Thoracic aorta (tissue), 2 donors: Measurements from ENCODE around the gene ABCA1. TPM values are rescaled to one million over a fixed set of nuclear protein-coding genes. Genes with fewer than 3 reads are reported as not detected.

ENCODE experiments used
- ATAC-seq: fragments of 150-250 bp; one replicate; pipeline ENCODE4 v1.8.0; 2017; ENCODE audit warnings: low read depth; ENCODE audit not compliant: insufficient number of reproducible peaks, low FRiP score
- DNase-seq: peaks from one replicate; pipeline ENCODE4 v3.0.0-alpha.2; 2020; ENCODE audit warnings: low spot score
- H3K27ac ChIP-seq, 2 donors: fragments of 200-600 bp; sonication (generic); 1 replicate in 1 of 2; 2 replicates in 1 of 2; pipeline ENCODE4 v1.5.1; 2016; ENCODE audit warnings: mild to moderate bottlenecking in 2 of 2, moderate library complexity in 2 of 2
- H3K27me3 ChIP-seq: fragments of 200-600 bp; sonication (generic); replicated peaks from 2 replicates; pipeline ENCODE4 v1.6.0; 2016; ENCODE audit warnings: mild to moderate bottlenecking; ENCODE audit not compliant: insufficient read depth
- H3K36me3 ChIP-seq: fragments of 200-600 bp; sonication (generic); one replicate; pipeline ENCODE4 v1.5.1; 2016
- H3K4me1 ChIP-seq, 2 donors: fragments of 200-600 bp; sonication (generic); 1 replicate in 1 of 2; 2 replicates in 1 of 2; pipeline versions ENCODE4 v1.5.1 to v1.6.0; 2016; ENCODE audit warnings: low read depth in 2 of 2, mild to moderate bottlenecking in 1 of 2; ENCODE audit not compliant: control insufficient read depth in 1 of 2
- H3K4me3 ChIP-seq: fragments of 200-600 bp; sonication (generic); 2 replicates; pipeline ENCODE4 v1.5.1; 2016; ENCODE audit warnings: mild to moderate bottlenecking
- H3K9me3 ChIP-seq: fragments of 200-600 bp; sonication (generic); 2 replicates; pipeline ENCODE4 v1.5.1; 2016
- total RNA-seq, 2 donors: library from RNA; depleted of rRNA; stranded (reverse); fragments of >200 nt; gene quantifications; one replicate each; pipeline versions ENCODE4 v1.1.0 to v1.2.3, GENCODE V29; 2016
- TF ChIP-seq, protein P1 (sequence below): fragments of 200-600 bp; sonication (generic); IDR thresholded peaks from one replicate; pipeline ENCODE4 v1.5.1; 2019; ENCODE audit warnings: antibody characterized with exemption

The ABCA1 gene
- total RNA-seq, 2 donors from 2014 or later = 48.1 to 79.7 TPM

DNA sequence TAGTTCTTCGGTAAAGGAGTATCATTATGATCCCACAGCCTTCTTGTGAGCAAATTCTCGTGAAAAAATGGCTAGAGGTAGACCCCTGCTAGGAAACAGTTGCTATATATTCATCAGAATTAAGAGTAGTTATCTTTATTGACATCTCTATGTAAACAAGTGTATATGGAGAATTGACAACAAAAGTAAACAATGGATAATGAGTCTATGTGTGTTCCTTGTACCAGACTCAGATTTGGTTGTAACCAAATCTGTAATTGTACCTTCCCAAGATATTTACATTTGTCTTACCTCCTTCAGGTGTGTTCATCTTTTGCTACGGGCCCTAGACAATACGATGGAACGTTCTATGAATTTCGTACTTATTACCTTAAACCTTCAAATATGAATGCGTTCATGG is 161.9 kb downstream of the ABCA1 start:
- Histone ChIP-seq H3K27me3 (no peaks in the 10 kb centered on the region), H3K4me1 (peaks cover 9 to 13% of the 10 kb centered on the region in 2 donors), H3K4me3 (no peak overlapping the region), H3K36me3 (no peaks in the 10 kb centered on the region), H3K27ac (no peak overlapping the region), H3K9me3 (no peaks in the 10 kb centered on the region)
- ATAC-seq (no peak), DNase-seq (no peak)
- TF ChIP-seq, protein P1, sequence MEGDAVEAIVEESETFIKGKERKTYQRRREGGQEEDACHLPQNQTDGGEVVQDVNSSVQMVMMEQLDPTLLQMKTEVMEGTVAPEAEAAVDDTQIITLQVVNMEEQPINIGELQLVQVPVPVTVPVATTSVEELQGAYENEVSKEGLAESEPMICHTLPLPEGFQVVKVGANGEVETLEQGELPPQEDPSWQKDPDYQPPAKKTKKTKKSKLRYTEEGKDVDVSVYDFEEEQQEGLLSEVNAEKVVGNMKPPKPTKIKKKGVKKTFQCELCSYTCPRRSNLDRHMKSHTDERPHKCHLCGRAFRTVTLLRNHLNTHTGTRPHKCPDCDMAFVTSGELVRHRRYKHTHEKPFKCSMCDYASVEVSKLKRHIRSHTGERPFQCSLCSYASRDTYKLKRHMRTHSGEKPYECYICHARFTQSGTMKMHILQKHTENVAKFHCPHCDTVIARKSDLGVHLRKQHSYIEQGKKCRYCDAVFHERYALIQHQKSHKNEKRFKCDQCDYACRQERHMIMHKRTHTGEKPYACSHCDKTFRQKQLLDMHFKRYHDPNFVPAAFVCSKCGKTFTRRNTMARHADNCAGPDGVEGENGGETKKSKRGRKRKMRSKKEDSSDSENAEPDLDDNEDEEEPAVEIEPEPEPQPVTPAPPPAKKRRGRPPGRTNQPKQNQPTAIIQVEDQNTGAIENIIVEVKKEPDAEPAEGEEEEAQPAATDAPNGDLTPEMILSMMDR = no peak

DNA sequence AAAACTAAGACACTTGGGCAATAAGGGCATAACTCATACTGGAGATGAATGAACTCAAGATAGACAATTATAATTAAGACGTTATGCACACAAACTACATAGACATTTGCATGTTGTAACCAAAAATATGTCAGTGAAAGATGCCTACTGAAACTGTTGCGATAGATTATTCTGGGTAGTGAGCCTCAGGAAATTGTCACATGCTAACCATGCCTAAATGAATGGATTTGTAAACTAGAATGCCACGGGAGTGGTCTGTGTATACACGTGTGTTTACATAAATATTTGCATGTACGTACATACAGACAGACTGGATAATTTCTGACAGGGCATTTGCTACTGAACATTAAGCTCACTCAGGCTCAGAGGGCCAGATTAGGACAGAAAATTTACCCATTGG is 162.8 kb downstream of the ABCA1 start:
- DNase-seq (no peak), ATAC-seq (no peak)
- TF ChIP-seq, protein P1 = no peak
- Histone ChIP-seq H3K27me3 (no peaks in the 10 kb centered on the region), H3K4me3 (peak overlapping the region; percentile 91), H3K9me3 (no peaks in the 10 kb centered on the region), H3K4me1 (peaks cover 9 to 13% of the 10 kb centered on the region in 2 donors), H3K36me3 (no peaks in the 10 kb centered on the region), H3K27ac (peak overlapping the region; percentile 81 to 82)

DNA sequence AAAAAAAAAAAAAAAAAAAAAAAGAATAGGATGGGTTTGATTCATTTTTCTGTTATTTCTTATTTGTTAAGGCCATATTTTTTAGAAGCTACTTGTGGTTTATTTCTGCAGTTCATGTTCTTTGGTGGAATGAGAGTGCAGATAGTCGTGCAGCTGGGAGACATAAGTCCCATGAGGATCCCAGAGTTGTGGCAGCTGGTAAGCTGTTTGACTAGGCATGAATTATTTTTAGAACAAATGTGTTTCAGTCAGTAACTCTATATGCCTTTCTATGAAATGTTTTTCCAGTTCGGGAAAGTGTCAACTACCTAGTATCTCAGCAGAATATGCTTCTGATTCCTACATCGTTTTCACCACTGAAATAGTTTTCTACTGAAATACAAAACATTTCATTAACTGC is 169.0 kb downstream of the ABCA1 start:
- TF ChIP-seq, protein P1 = no peak
- no peak for ATAC-seq

DNA sequence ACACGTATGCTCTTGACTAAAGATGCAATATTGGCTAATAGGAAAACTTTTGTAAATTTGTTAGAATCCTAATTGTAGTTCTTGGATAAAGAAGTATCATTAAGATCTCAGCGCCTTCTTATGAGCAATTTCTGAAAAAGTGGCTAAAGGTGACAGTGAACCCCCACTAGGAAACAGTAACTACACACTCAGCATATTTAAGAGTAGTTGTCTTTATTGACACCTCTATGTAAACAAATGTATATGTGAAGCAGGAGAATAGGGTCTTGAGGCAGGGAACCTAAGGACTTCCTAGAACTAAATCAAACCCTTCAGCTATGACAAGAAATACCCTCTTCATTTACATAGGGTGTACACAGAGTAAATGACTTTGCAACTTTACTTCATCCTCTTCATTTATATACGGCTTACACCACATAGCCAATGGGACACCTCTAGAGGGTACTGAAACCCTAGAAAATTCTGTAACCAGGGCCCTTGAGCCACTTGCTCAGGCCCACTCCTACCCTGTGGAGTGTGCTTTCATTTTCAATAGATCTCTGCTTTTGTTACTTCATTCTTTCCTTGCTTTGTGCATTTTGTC is 177.7 kb downstream of the ABCA1 start:
- TF ChIP-seq, protein P1 = no peak
- Histone ChIP-seq H3K9me3 (no peaks in the 10 kb centered on the region), H3K27me3 (no peaks in the 10 kb centered on the region), H3K36me3 (no peaks in the 10 kb centered on the region), H3K27ac (no peak overlapping the region), H3K4me3 (no peak overlapping the region), H3K4me1 (peaks cover 4 to 16% of the 10 kb centered on the region in 2 donors)
- no peak for DNase-seq
- ATAC-seq = no peak

More for the DNA sequence above, 169.0 kb downstream of the ABCA1 start:
- Histone ChIP-seq H3K27ac (no peak overlapping the region), H3K4me1 (no peaks in the 10 kb centered on the region), H3K4me3 (no peak overlapping the region), H3K36me3 (no peaks in the 10 kb centered on the region), H3K9me3 (no peaks in the 10 kb centered on the region), H3K27me3 (no peaks in the 10 kb centered on the region)
- DNase-seq = no peak

DNA sequence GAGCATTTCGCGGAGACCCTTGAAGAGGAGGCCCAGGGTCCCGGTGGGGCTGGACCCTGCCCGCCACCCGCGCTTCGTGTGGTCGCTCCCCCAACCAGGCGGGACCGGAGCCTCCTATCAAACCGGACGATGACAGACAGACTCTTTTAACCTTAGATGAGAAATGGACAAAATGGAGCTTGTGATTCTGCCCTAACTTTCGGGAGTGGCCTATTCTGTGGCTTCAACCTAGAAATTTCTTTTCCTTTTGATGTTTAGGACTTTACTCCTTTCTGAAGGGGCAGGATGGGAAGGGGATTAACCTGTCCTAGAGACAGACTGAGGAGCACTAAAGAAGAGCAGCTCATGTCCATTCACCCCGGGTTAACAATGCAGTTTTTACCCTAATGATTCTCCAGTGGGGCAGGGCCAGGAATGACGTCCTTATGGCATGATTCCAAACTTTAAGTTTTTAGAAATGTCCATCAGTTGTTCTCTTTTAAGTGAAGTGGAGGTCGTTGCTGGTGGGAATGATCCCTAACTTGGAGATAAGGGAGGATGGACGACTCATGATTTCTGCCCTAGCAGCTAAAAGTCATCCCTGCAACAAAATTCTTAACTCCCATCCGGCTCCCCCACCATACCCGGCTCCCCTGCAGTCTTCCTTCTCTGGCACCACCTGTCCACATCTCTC is 179.5 kb downstream of the ABCA1 start:
- Histone ChIP-seq H3K9me3 (no peaks in the 10 kb centered on the region), H3K4me1 (peaks cover 4 to 16% of the 10 kb centered on the region in 2 donors), H3K27ac (peak overlapping the region; percentile 88 to 92), H3K4me3 (peak overlapping the region; percentile 97), H3K36me3 (no peaks in the 10 kb centered on the region), H3K27me3 (no peaks in the 10 kb centered on the region)
- TF ChIP-seq, protein P1 = no peak
- no peak for DNase-seq
- ATAC-seq = no peak
